GM18909 (cell line): Measurements from ENCODE around the gene CPVL.
"Not testable (repeated sequence)": the region's sequence is repeated elsewhere in the genome, so short reads cannot be mapped to it uniquely, and the experiment has no call there.

Experiments
- ATAC-seq: cut with Tn5 transposase; IDR thresholded peaks from one replicate; pipeline ENCODE4 v1.9.1; 2021; ENCODE audit warnings: mild to moderate bottlenecking; ENCODE audit not compliant: unreplicated experiment, poor library complexity

CPVL gene

DNA sequence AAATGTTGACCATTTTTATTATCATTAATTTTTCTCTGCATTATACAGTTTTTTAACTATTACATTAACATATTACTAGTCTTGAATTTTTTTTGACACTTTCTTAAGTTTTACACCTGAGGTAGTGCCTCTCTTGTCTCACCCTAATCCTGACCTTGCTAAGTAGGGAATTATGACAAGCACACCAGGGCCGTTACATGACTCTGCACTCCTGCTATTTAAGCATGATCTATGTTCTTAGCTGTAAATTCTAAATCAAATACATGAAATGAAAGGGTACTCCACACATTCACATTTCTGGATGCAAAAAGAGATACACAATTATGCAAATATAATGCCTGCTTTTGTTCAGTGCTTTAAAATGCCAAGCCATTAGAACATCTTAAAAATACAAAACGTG, 23.6 kb downstream of the CPVL start:
- no peak for ATAC-seq

DNA sequence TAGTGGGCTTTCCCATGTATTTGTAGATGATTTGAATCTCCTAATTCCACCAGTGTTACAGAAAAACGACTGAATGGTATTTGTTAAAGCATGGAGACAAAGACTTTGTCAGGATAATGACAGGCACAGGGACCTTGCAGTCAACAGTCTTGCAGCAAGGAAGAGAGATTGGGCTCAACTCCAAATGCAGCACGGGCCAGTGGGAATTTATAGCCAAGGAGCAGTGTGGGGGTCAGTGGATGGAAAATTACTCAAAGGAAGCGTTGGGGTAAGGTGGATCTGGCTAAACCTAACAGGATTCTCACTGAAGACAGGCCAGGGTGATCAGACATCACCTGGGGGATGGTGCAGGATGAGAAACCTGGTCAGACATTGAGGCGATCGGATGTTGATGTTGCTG, 24.3 kb downstream of the CPVL start:
- no peak for ATAC-seq

DNA sequence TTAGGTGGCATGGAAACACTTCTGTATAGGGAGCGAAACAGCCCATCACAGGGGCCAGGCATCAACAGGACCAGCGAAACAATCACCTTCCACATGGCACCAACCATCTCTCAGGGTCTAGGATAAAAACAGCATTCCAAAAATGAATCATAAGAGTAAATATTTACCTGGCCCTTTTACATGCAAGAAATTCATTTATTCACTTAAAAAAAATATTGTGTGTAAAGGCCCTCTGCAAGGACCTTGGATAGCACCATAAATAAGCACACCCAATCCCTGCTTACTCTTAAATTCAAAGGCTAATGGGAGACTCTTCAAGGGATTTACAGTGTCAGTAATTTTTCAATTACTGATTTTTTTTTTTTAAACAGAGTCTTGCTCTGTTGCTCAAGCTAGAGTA, 25.4 kb downstream of the CPVL start:
- no peak for ATAC-seq

DNA sequence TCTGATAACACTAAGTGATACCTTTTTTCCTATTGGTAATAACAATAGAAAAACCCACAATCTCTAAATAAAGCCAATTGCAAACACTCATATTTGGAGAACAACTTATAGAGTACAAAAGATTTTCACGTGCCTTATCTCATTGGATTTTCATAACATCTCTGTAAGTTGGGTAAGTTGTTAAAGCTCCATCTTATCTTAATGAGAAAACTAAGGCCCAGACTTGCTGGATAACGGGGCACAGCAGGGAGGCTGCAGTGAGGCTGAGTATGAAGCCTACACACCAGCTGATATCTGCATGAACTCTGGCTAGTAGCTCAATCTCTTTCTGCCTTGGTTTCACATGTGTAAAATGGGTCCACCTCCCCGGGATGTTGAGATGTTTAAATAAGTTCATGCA, 26.8 kb downstream of the CPVL start:
- no peak for ATAC-seq

DNA sequence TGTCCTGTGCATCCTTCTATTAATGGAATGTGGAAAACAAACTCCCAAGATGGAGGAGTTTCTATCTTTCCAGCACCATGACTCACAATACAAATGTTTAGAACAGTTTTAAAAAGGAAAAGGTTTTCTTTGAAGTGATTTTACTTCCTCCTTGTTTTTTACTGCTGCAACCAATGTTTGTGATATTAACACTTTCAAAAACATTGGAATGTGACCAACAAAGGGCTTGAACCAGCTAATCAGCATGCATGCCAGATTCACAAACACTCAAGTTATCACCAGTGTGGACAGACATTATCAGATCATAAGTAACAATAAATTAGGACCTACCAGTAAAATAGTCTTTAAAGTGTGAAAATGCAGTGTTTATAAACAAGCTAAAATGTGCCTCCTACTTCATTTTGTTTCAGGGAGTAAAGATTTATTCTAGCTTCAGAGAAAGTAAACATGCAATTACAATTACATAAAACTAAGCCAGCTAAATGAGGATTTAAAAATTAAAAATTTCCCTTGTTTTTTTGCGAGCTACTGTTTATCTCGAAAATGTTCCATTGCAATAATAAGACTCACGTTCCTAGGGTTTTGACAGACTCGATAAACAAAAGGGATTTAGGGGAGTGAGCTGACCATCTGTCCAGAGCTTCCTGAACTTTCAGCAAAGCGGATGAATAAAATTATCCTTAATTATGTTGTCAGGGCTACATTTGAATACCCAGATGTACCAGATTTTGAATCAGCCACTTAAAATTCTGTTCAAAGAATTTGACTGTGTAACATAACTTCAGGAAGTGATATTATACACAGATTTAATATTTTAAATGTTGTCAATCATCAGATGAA, 29.8 kb downstream of the CPVL start:
- no peak for ATAC-seq

DNA sequence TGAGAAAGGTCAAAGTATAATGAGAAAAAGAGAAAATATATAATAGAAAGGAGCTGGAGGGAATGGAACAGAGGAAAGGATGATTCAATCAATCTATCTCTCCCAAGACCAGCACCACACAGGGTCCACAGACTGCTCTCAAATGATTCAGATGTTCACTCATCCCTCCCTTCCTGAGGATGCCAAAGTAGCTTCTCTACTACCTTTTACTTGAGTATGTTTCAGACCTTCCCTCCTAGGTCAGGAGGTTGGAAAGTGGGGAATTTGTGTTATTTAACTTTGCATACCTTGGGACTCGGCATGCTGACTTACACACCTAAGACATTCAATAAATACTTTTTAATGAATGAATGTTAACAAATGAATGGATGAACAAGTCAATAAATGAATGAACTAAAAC, 30.6 kb downstream of the CPVL start:
- ATAC-seq, result no peak

DNA sequence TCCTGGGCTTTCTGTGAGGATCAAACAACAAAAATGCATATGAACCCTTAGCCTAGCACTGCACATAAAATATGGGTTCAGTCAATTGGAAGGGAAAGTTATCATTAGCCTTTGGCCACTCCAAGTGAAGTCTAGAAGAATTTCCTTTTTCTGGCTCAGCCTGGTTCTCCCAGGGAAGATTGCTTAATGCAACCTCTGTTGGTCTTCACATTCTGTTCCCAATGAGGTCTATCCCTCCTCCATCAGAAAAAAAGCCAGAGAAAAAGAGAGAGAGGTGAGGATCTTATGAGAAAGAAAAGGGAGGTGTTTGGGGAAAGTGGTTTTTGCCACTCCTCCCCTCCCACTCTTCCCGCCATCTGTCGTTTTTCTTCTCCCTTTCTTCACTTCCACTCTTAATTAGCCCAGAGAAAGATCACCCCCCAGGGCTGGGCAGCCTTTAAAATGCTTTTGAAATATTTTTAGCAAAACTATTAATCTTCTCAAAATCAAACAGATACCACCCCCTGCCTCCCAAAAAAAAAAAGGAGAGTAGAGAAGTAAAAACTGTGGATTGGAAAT, 31.1 kb downstream of the CPVL start:
- ATAC-seq, result no peak

DNA sequence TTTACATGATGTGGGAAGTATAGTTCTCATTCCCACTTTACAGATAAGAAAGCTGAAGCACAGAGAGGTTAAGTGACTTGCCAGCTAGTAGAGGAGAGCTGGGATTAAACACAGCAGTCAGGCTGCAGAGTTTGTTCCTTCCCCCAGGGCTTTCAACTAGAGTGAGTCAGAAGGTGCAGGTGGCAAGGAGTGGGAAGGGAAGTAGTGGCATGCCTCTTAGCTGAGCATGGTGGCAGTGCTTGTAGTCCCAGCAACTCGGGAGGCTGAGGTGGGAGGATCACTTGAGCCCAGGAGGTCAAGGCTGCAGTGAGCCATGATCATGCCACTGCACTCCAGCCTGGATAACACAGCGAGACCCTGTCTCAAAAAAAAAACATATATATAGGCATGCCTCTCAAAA, 32.1 kb downstream of the CPVL start:
- not testable (repeated sequence) for ATAC-seq

DNA sequence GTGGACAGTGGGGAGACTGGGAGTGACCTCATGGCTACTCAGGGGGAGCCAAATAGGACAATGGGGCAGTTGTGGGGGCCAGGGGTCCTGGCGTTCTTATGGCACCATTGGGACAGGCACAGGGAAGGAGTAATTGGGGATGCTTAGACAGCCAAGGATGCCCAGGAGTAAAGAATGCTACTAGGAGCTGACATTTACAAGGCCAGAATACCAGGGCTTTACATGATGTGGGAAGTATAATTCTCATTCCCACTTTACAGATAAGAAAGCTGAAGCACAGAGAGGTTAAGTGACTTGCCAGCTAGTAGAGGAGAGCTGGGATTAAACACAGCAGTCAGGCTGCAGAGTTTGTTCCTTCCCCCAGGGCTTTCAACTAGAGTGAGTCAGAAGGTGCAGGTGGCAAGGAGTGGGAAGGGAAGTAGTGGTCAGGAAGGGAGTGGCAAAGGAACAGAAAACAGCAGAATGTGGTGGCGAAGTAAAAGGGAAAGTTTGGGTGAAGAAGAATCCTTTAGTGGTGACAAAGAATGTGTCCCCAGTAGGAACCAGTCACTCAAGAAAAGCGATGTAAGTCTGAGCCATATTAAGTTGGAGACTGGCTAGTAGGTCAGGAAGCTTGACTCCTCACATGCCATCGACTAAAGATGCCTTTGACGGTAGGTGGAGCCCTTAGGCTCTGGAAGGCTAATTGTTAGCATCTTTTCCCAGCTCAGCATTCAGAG, 32.8 kb downstream of the CPVL start:
- ATAC-seq, result no peak

DNA sequence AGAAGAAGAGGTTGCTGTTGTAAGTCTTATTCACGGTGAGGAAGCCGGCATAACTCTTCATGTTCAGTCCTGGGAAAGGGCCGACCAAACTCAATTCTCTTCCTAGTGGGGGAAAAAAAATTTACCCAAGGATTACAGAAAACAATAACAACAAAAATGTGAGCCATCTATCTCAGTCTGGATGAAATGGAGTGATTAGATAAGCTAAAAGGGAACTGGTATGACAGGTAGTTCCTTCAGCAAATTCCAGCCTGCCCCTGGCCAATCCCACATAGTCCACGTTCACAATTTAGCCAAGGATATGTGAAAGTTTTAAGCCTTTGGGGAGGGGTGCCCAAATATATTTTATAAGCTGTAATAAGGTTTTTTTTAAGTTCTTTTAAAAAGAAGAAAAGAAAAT, 33.6 kb downstream of the CPVL start:
- no peak for ATAC-seq

DNA sequence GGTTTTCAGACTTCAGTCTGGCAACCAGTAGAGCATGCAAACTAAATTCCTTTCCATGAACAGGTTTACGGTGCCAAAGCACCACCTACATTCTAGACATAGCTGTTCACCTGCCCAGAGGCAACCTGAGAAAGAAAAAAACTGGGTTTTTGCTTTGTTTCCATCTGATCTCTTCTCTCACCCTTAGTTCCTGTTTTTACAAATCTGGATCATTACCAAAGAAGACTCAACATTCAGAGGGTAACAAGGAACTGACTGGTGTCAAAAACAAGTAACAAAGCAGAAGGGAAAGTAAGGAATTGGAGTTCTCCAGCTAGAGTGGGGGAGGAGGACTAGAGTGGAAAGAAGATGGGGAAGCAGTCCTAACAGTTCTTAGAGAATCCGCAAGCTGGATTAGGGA, 36.4 kb downstream of the CPVL start:
- no peak for ATAC-seq

DNA sequence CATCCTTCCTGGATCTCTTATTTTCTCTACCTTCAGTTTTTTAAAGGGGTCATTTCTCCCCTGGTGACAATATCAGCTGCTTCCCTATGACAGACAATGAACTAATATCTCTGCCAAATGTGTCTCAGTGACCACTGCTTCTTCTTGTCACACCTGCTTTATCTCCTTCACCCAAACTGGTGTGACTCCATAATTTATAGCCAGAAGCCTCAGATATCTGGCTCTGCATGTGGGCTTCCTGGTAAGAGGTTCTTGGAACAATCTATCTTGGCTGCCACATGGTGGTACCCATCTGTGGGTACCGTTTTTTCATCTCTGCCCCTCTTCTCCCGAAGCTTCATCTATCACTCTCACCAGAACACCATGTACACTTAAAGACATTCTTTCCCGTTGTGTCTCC, 37.0 kb downstream of the CPVL start:
- ATAC-seq, result no peak

DNA sequence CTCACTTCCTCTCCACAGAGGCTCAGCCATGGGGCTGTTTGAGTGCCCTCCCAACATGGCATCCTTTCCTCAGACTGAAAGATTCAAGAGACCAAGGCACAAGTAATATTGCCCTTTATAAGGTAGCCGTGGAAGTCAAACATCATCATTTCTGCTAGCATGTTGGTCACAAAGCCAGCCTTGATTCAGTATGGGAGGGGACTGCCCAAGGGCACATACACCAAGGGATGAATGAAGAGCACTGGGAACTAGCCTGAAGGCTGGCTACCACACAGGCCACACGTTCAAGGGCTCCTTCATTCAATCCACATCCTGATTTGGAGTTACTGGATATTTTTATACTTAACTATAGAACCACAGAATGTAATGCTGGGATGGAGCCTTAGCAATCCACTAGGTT, 39.3 kb downstream of the CPVL start:
- ATAC-seq, result no peak

DNA sequence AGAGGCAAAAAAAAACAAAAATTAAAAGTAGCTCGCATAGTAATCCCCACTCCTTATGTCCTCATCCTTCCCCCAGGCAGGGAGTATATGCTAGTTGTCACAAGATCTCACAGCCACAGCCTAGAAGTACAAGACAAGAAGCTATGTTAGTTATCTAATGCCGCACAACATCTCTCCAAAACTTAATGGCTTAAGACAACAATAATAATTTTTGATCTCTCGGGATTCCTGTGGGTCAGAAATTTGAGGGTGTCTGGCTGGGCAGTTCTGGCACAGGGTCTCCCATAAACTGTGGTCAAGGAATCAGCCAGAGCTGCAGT, 39.7 kb downstream of the CPVL start:
- no peak for ATAC-seq

DNA sequence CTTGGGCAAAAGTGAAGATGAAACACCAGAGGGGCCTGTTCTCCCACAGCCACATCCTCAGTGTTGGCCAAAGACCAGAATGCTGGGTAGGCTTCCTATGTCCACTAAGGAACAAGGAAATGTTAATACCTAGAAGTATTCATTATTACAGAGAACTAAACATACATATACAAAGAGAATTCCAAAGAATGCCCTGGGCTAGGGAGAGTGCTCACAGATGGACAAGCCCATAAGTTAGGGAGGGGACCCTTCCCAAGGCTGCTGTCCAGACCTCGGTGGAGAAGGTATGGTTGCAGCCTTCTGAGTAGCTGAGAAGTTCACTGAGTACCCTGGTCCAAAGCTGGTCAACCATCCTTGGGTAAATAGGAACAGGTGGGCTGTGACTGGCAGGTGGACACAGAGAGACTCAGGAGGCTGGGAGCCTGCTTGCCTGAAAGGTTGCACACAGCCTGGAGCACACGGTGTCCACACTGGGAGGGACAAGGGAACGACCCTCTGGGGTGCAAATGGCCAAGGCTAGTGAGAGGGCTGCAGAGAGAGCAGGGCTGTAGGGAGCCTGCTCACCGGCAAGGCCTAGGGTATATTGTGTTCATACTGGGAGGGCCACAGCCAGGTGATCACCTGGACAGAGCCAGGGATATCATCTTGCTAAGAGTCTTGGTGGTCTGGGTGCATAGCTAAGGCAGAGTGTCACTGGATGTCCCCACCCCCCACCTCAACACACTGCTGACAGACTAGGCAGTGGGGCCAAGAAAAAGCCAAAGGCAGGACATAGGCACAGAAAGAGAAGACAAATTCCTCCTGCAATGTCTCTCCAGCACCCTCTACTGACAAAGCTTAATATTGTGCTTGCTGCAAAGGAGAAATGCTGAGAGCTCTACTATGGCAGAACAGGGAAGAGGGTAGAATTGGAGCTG, 40.3 kb downstream of the CPVL start:
- ATAC-seq, result peak; percentile 76

DNA sequence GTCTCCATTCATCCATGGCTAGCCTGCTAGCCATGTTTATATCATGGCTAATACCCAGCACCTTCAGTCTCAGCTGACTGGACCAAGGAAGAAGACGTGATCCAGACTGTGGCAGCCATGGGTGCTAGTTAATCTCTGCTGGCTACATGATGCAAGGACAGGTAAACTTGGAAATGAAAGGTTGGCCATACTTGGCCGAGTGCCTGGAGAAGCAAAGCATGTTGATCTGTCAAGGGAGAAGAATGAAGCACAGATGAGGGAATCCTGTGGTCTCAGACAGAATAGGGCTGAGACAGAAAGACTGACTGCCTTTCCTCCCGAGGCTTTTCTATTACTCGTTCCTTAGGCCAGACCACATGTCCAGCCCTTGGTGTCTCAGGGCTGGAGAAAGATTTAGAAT, 41.1 kb downstream of the CPVL start:
- ATAC-seq, result no peak

DNA sequence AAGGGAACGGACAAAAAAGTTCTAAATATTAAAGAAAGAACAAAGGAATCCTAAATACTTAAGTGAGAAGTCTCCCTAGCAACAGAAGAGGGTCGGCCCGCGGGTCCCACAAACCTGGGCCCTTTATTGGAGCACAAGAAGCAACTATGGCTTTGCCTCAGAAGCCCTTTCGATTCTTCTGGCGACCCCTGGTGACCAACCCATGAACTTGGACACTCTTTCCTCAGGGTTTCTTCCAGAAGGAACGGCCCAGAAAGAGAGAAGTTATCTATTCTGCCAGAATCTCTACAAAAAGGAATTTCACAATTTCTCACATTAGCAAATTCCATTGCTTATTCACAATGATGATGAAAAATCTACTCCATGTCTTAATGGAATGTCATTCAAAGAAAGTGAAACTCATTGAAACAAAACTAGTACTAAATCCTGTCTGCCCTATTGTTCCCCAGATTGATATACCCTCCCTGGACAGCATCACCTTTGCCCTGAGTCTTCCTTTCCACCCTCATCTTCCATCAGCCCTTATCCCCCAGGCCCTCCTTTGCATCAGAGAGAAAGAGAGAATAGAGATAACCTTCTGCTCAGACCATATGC, 43.7 kb downstream of the CPVL start:
- ATAC-seq, result no peak

DNA sequence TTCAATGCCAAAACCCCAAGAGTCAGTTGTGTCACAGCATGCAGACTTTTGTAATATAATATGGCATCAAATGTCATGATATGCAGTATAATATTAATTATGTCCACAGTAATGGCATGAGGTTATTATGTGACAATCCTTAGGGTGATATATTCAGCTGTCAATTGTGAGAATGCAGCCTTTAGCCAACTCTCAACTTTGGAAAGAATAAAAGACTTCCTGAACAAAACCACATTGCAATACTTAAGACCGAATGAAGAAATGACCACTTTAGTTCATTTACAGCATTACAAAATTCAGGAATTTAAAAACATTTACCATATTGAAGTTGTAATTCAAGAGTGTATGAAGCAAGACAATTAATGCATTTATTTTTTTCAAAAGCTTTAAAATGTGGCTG, 45.4 kb downstream of the CPVL start:
- no peak for ATAC-seq

DNA sequence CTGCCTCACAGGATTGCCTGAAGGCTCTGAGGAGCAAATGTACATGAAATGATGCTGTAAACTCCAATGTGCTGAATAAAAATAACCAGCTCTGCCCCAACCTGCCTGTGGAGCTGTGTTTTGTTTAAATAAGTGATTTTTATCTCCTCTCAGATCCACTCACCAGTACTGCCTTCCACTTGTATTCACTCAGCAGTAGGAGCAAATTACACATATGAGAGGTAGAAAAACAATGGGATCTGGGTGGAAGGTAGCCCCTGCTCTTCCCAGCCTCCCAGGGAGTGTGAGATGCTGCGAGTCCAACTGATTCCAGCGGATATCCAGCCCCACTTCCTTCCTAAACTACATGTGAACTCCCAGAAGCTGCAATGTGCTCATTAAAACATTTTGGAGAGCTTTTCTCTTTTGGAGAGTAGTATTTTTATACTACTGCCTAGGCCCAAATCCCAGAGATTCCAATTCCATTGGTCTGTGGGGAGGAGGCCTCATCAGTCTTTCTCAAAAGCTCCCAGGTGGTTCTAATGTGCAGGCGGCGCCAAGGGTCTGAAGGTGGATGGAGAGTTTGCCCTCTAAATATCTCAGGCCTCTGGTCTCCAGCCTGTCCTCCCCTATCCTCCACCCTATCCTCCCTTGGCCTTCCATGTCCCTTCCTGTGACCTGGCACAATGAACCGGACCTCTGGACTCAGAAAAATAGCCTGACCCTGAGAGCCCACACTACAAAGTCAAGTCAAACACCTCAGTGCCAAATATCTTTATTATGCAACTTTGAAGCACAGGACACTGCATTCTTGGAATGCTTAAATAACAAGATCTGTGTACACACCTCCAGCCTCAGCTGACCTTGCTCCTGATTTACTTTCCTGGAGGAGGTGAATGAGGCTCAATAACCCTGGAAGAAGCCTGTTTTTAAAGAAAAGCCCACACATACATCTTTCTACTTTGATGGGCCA, 46.2 kb downstream of the CPVL start:
- no peak for ATAC-seq

DNA sequence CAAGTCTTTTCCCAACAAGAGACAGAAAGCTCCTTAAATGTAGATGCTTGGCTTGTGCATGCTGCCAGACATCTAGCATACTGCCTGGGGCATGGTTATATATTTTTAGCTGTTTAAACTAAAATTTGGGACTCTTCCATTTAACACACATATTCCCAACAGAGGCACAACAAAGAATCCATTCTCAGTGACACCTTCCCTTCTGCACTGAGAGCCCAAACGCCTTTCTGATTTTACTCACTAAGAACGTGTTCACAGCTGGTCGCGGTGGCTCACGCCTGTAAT, 49.9 kb downstream of the CPVL start:
- ATAC-seq, result no peak
